ENCODE measurements around the gene FBXO38.

Gene FBXO38

GRCh38 chr5:148477429-148477828, 93.7 kb downstream of the FBXO38 start:
- DNase-seq (ENCODE audit: low read depth in 2 of 2) = no peak

GRCh38 chr5:148482196-148482595, 98.4 kb downstream of the FBXO38 start:
- no peak for DNase-seq (ENCODE audit: low read depth in 2 of 2)

- peak; percentile 12 to 21 for DNase-seq (ENCODE audit: low read depth in 2 of 2)
Measured at GRCh38 chr5:148482697-148483462, 99.1 kb downstream of the FBXO38 start.

GRCh38 chr5:148483750-148484149, 100.0 kb downstream of the FBXO38 start:
- DNase-seq (ENCODE audit: low read depth in 2 of 2) = no peak

GRCh38 chr5:148484651-148485050, 100.9 kb downstream of the FBXO38 start:
- no peak for DNase-seq (ENCODE audit: low read depth in 2 of 2)

- no peak for DNase-seq (ENCODE audit: low read depth in 2 of 2)
Measured at GRCh38 chr5:148486456-148486855, 102.7 kb downstream of the FBXO38 start.

- no peak for DNase-seq (ENCODE audit: low read depth in 2 of 2)
Measured at GRCh38 chr5:148488757-148489156, 105.0 kb downstream of the FBXO38 start.

GRCh38 chr5:148491015-148491792, 107.4 kb downstream of the FBXO38 start:
- DNase-seq (ENCODE audit: low read depth in 2 of 2) = no peak

GRCh38 chr5:148491793-148492184, 108.0 kb downstream of the FBXO38 start:
- no peak for DNase-seq (ENCODE audit: low read depth in 2 of 2)

GRCh38 chr5:148492351-148492750, 108.6 kb downstream of the FBXO38 start:
- DNase-seq (ENCODE audit: low read depth in 2 of 2) = no peak
